ENCODE results near the gene ACTN4.
A peak's percentile ranks its signal among the peaks of the same experiment; 100 is the strongest.

Gene ACTN4

GRCh38 chr19:38727306-38727867 is 79.9 kb downstream of the ACTN4 start:
- DNase-seq (ENCODE audit: low read depth) = no peak
- H3K4me3 ChIP-seq (ENCODE audit: low read length) = no peak overlapping the region
- no peak for TF ChIP-seq CTCF (conservative IDR thresholded peaks at IDR 0.05; ENCODE audit: low read length)

- TF ChIP-seq CTCF (conservative IDR thresholded peaks at IDR 0.05; ENCODE audit: low read length) = no peak
- no peak for DNase-seq (ENCODE audit: low read depth)
- no peak overlapping the region for H3K4me3 ChIP-seq (ENCODE audit: low read length)
Measured at GRCh38 chr19:38727868-38728660, 80.6 kb downstream of the ACTN4 start.

- no peak for TF ChIP-seq CTCF (conservative IDR thresholded peaks at IDR 0.05; ENCODE audit: low read length)
- H3K4me3 ChIP-seq (ENCODE audit: low read length) = no peak overlapping the region
- no peak for DNase-seq (ENCODE audit: low read depth)
Measured at GRCh38 chr19:38728752-38729541, 81.5 kb downstream of the ACTN4 start.

- peak; percentile 49 for DNase-seq (ENCODE audit: low read depth)
- peak; percentile 72 for TF ChIP-seq CTCF (conservative IDR thresholded peaks at IDR 0.05; ENCODE audit: low read length)
- H3K4me3 ChIP-seq (ENCODE audit: low read length) = no peak overlapping the region
Measured at GRCh38 chr19:38729653-38730469, 82.4 kb downstream of the ACTN4 start.

GRCh38 chr19:38730470-38730730 is 83.0 kb downstream of the ACTN4 start:
- no peak for TF ChIP-seq CTCF (conservative IDR thresholded peaks at IDR 0.05; ENCODE audit: low read length)
- no peak for DNase-seq (ENCODE audit: low read depth)
- H3K4me3 ChIP-seq (ENCODE audit: low read length) = no peak overlapping the region

- TF ChIP-seq CTCF (conservative IDR thresholded peaks at IDR 0.05; ENCODE audit: low read length) = no peak
- DNase-seq (ENCODE audit: low read depth) = no peak
- H3K4me3 ChIP-seq (ENCODE audit: low read length) = no peak overlapping the region
Measured at GRCh38 chr19:38730731-38731589, 83.5 kb downstream of the ACTN4 start.
